ENCODE measurements around the gene ZBTB40.

GRCh38 chr1:22576617-22577016 is 125.0 kb downstream of the ZBTB40 start:
- TF ChIP-seq EZH2 (optimal IDR thresholded peaks at IDR 0.05; ENCODE audit: low read depth, low read length) = no peak
- TF ChIP-seq CTCF (IDR thresholded peaks at IDR 0.05; ENCODE audit: low read length) = no peak
